ENCODE results near the gene YKT6.

- TF ChIP-seq, protein P1, sequence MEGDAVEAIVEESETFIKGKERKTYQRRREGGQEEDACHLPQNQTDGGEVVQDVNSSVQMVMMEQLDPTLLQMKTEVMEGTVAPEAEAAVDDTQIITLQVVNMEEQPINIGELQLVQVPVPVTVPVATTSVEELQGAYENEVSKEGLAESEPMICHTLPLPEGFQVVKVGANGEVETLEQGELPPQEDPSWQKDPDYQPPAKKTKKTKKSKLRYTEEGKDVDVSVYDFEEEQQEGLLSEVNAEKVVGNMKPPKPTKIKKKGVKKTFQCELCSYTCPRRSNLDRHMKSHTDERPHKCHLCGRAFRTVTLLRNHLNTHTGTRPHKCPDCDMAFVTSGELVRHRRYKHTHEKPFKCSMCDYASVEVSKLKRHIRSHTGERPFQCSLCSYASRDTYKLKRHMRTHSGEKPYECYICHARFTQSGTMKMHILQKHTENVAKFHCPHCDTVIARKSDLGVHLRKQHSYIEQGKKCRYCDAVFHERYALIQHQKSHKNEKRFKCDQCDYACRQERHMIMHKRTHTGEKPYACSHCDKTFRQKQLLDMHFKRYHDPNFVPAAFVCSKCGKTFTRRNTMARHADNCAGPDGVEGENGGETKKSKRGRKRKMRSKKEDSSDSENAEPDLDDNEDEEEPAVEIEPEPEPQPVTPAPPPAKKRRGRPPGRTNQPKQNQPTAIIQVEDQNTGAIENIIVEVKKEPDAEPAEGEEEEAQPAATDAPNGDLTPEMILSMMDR (conservative IDR thresholded peaks at IDR 0.05) = no peak
- TF ChIP-seq EZH2 (IDR thresholded peaks at IDR 0.05; ENCODE audit: low read depth) = no peak
Measured at GRCh38 chr7:44162179-44162578, 38.6 kb upstream of the YKT6 start.

Measured in PC-9 (cell line).